IPS-15b (cell line): ENCODE data around the gene OSBPL6.

Source experiments
- H3K27me3 ChIP-seq: one replicate; pipeline ENCODE4 v1.6.1; 2013; ENCODE audit warnings: low read length; ENCODE audit not compliant: control insufficient read depth, insufficient read depth
- H3K36me3 ChIP-seq: one replicate; pipeline ENCODE4 v1.6.1; 2013; ENCODE audit warnings: low read length; ENCODE audit not compliant: control insufficient read depth, insufficient read depth
- H3K4me1 ChIP-seq: one replicate; pipeline ENCODE4 v1.6.1; 2013; ENCODE audit warnings: mild to moderate bottlenecking, low read length; ENCODE audit not compliant: control insufficient read depth, insufficient read depth
- H3K4me3 ChIP-seq: one replicate; pipeline ENCODE4 v1.5.1; 2013; ENCODE audit warnings: low read depth, low read length
- H3K9ac ChIP-seq: one replicate; pipeline ENCODE4 v1.6.1; 2013; ENCODE audit warnings: low read depth, mild to moderate bottlenecking, low read length
- H3K9me3 ChIP-seq: one replicate; pipeline ENCODE4 v1.6.1; 2013; ENCODE audit warnings: mild to moderate bottlenecking, low read length; ENCODE audit not compliant: control insufficient read depth, insufficient read depth

OSBPL6 gene

GRCh38 chr2:178379162-178380004 is 185.1 kb downstream of the OSBPL6 start:
- no peaks in the 10 kb centered on the region for H3K36me3 ChIP-seq

GRCh38 chr2:178380763-178381162 is 186.5 kb downstream of the OSBPL6 start:
- Histone ChIP-seq H3K9me3 (no peaks in the 10 kb centered on the region), H3K27me3 (no peaks in the 10 kb centered on the region), H3K4me1 (no peaks in the 10 kb centered on the region), H3K36me3 (no peaks in the 10 kb centered on the region), H3K4me3 (no peak overlapping the region), H3K9ac (no peak overlapping the region)

More at GRCh38 chr2:178379162-178380004, 185.1 kb downstream of the OSBPL6 start:
- H3K9ac ChIP-seq, result no peak overlapping the region
- H3K9me3 ChIP-seq, result no peaks in the 10 kb centered on the region
- no peaks in the 10 kb centered on the region for H3K27me3 ChIP-seq
- H3K4me1 ChIP-seq, result no peaks in the 10 kb centered on the region
- no peak overlapping the region for H3K4me3 ChIP-seq

GRCh38 chr2:178383718-178384117 is 189.4 kb downstream of the OSBPL6 start:
- Histone ChIP-seq H3K36me3 (no peaks in the 10 kb centered on the region), H3K4me3 (no peak overlapping the region), H3K4me1 (no peaks in the 10 kb centered on the region), H3K27me3 (no peaks in the 10 kb centered on the region), H3K9me3 (no peaks in the 10 kb centered on the region), H3K9ac (no peak overlapping the region)

GRCh38 chr2:178385595-178386148 is 191.4 kb downstream of the OSBPL6 start:
- Histone ChIP-seq H3K4me3 (no peak overlapping the region), H3K27me3 (no peaks in the 10 kb centered on the region), H3K4me1 (no peaks in the 10 kb centered on the region), H3K36me3 (no peaks in the 10 kb centered on the region), H3K9ac (no peak overlapping the region), H3K9me3 (no peaks in the 10 kb centered on the region)

GRCh38 chr2:178386986-178387597 is 192.8 kb downstream of the OSBPL6 start:
- Histone ChIP-seq H3K4me3 (no peak overlapping the region), H3K36me3 (no peaks in the 10 kb centered on the region), H3K9ac (no peak overlapping the region), H3K9me3 (no peaks in the 10 kb centered on the region), H3K4me1 (no peaks in the 10 kb centered on the region), H3K27me3 (no peaks in the 10 kb centered on the region)

- H3K27me3 ChIP-seq, result no peaks in the 10 kb centered on the region
- no peaks in the 10 kb centered on the region for H3K4me1 ChIP-seq
- no peak overlapping the region for H3K9ac ChIP-seq
- H3K36me3 ChIP-seq, result no peaks in the 10 kb centered on the region
- H3K9me3 ChIP-seq, result no peaks in the 10 kb centered on the region
- H3K4me3 ChIP-seq, result no peak overlapping the region
These were observed 194.0 kb downstream of the OSBPL6 start for GRCh38 chr2:178388287-178388686.

- Histone ChIP-seq H3K4me1 (no peaks in the 10 kb centered on the region), H3K9ac (no peak overlapping the region), H3K36me3 (no peaks in the 10 kb centered on the region), H3K9me3 (no peaks in the 10 kb centered on the region), H3K4me3 (no peak overlapping the region), H3K27me3 (no peaks in the 10 kb centered on the region)
These were observed 197.4 kb downstream of the OSBPL6 start for GRCh38 chr2:178391701-178392100.

GRCh38 chr2:178392215-178392614 is 197.9 kb downstream of the OSBPL6 start:
- Histone ChIP-seq H3K9ac (no peak overlapping the region), H3K9me3 (no peaks in the 10 kb centered on the region), H3K4me3 (no peak overlapping the region), H3K36me3 (no peaks in the 10 kb centered on the region), H3K27me3 (no peaks in the 10 kb centered on the region), H3K4me1 (no peaks in the 10 kb centered on the region)

- H3K36me3 ChIP-seq, result no peaks in the 10 kb centered on the region
- H3K9me3 ChIP-seq, result no peaks in the 10 kb centered on the region
- no peak overlapping the region for H3K4me3 ChIP-seq
- H3K4me1 ChIP-seq, result no peaks in the 10 kb centered on the region
- no peak overlapping the region for H3K9ac ChIP-seq
- H3K27me3 ChIP-seq, result no peaks in the 10 kb centered on the region
These were observed 200.5 kb downstream of the OSBPL6 start for GRCh38 chr2:178394859-178395258.

- no peaks in the 10 kb centered on the region for H3K27me3 ChIP-seq
- H3K4me3 ChIP-seq, result no peak overlapping the region
- no peaks in the 10 kb centered on the region for H3K9me3 ChIP-seq
- H3K4me1 ChIP-seq, result no peaks in the 10 kb centered on the region
- no peaks in the 10 kb centered on the region for H3K36me3 ChIP-seq
- no peak overlapping the region for H3K9ac ChIP-seq
These were observed 201.0 kb downstream of the OSBPL6 start for GRCh38 chr2:178395295-178395694.

- H3K4me3 ChIP-seq, result no peak overlapping the region
- H3K36me3 ChIP-seq, result no peaks in the 10 kb centered on the region
- H3K9me3 ChIP-seq, result no peaks in the 10 kb centered on the region
- no peak overlapping the region for H3K9ac ChIP-seq
- no peaks in the 10 kb centered on the region for H3K27me3 ChIP-seq
- no peaks in the 10 kb centered on the region for H3K4me1 ChIP-seq
These were observed 201.7 kb downstream of the OSBPL6 start for GRCh38 chr2:178395941-178396570.
